Neural cell (in vitro differentiated cells): ENCODE data around the gene CRHR1. TPM values are rescaled to one million over a fixed set of nuclear protein-coding genes. Genes with fewer than 3 reads are reported as not detected.

Experiments used
- H2AFZ ChIP-seq: fragments of 200-600, 300-800 bp; sonication (generic), shearing (Covaris generic); 2 replicates; pipeline ENCODE4 v1.6.0; 2014; ENCODE audit warnings: low read depth, mild to moderate bottlenecking, antibody characterized with exemption, low read length, moderate library complexity
- H3F3A ChIP-seq: fragments of 200-600 bp; shearing (Covaris generic); 2 replicates; pipeline ENCODE4 v1.6.1; 2016; ENCODE audit warnings: mild to moderate bottlenecking, moderate library complexity, mixed read lengths, antibody characterized with exemption, low read length; ENCODE audit not compliant: insufficient read depth, poor library complexity, severe bottlenecking
- H3K27ac ChIP-seq: fragments of 200-600, 300-800 bp; sonication (generic), shearing (Covaris generic); 2 replicates; pipeline ENCODE4 v1.5.1; 2014; ENCODE audit warnings: mild to moderate bottlenecking, low read length, moderate library complexity
- H3K27me3 ChIP-seq: fragments of 300-800, 200-600 bp; sonication (generic), shearing (Covaris generic); 2 replicates; pipeline ENCODE4 v1.6.0; 2014; ENCODE audit warnings: mild to moderate bottlenecking, low read depth, low read length, moderate library complexity; ENCODE audit not compliant: insufficient read depth
- H3K36me3 ChIP-seq: fragments of 300-800, 200-600 bp; sonication (generic), shearing (Covaris generic); 2 replicates; pipeline ENCODE4 v1.5.1; 2014; ENCODE audit warnings: mild to moderate bottlenecking, antibody characterized with exemption, low read length, moderate library complexity; ENCODE audit not compliant: insufficient read depth
- H3K4me2 ChIP-seq: fragments of 300-800, 200-600 bp; sonication (generic), shearing (Covaris generic); 2 replicates; pipeline ENCODE4 v1.6.0; 2014; ENCODE audit warnings: mild to moderate bottlenecking, low read length
- H3K4me3 ChIP-seq: fragments of 300-800, 200-600 bp; sonication (generic), shearing (Covaris generic); 2 replicates; pipeline ENCODE4 v1.5.1; 2014; ENCODE audit warnings: mild to moderate bottlenecking, low read length, moderate library complexity
- H3K79me2 ChIP-seq: fragments of 200-600 bp; shearing (Covaris generic); replicated peaks from 2 replicates; pipeline ENCODE4 v1.6.0; 2014; ENCODE audit warnings: mild to moderate bottlenecking, low read length, moderate library complexity; ENCODE audit not compliant: insufficient read depth
- H3K9ac ChIP-seq: fragments of 300-800, 200-600 bp; sonication (generic), shearing (Covaris generic); 2 replicates; pipeline ENCODE4 v1.6.1; 2016; ENCODE audit warnings: mild to moderate bottlenecking, low read length, mixed read lengths
- H3K9me2 ChIP-seq: fragments of 200-600 bp; shearing (Covaris generic); 2 replicates; pipeline ENCODE4 v1.6.1; 2016; ENCODE audit warnings: mild to moderate bottlenecking, low read length, mixed read lengths; ENCODE audit not compliant: insufficient read depth
- H3K9me3 ChIP-seq: fragments of 200-600, 300-800 bp; sonication (generic), shearing (Covaris generic); 2 replicates; pipeline ENCODE4 v1.6.1; 2016; ENCODE audit warnings: mild to moderate bottlenecking, mixed run types, low read length, moderate library complexity, mixed read lengths
- H4K20me1 ChIP-seq: fragments of 200-600 bp; shearing (Covaris generic); 2 replicates; pipeline ENCODE4 v1.6.1; 2016; ENCODE audit warnings: mild to moderate bottlenecking, mixed run types; ENCODE audit not compliant: insufficient read depth
- EP300 ChIP-seq: fragments of 450-650 bp; conservative IDR thresholded peaks from 2 replicates; pipeline ENCODE4 v1.6.1; 2014; ENCODE audit warnings: antibody characterized with exemption, mild to moderate bottlenecking, moderate library complexity; ENCODE audit not compliant: poor library complexity, severe bottlenecking
- EZH2 ChIP-seq: fragments of 200-600, 300-800 bp; shearing (Covaris generic), sonication (generic); IDR thresholded peaks from 2 replicates; pipeline ENCODE4 v1.6.1; 2014; ENCODE audit warnings: antibody characterized with exemption, low read length, borderline replicate concordance, mild to moderate bottlenecking; ENCODE audit not compliant: insufficient read depth, poor library complexity, severe bottlenecking
- MXI1 ChIP-seq: fragments of 450-650 bp; conservative IDR thresholded peaks from 2 replicates; pipeline ENCODE4 v1.6.1; 2014; ENCODE audit warnings: antibody characterized with exemption, mild to moderate bottlenecking; ENCODE audit not compliant: poor library complexity, severe bottlenecking
- POLR2AphosphoS5 ChIP-seq: IDR thresholded peaks from 2 replicates; pipeline ENCODE4 v1.6.1; 2012
- RAD21 ChIP-seq: fragments of 450-650 bp; conservative IDR thresholded peaks from 2 replicates; pipeline ENCODE4 v1.6.1; 2014; ENCODE audit warnings: antibody characterized with exemption, mild to moderate bottlenecking, moderate library complexity
- SMC3 ChIP-seq: fragments of 450-650 bp; conservative IDR thresholded peaks from 2 replicates; pipeline ENCODE4 v1.6.1; 2014; ENCODE audit warnings: antibody characterized with exemption, mild to moderate bottlenecking, moderate library complexity; ENCODE audit not compliant: poor library complexity
- TAF1 ChIP-seq: IDR thresholded peaks from 2 replicates; pipeline ENCODE4 v1.6.1; 2012; ENCODE audit warnings: low read depth
- polyA plus RNA-seq: library from polyadenylated mRNA; depleted of rRNA; stranded (reverse); fragments of >200 nt; gene quantifications from 2 replicates; pipeline ENCODE4 v1.2.3, GENCODE V29; 2014
- TF ChIP-seq, protein P1 (sequence below): IDR thresholded peaks from 2 replicates; pipeline ENCODE4 v1.6.1; 2012; ENCODE audit warnings: borderline replicate concordance
- TF ChIP-seq, protein P2 (sequence below): fragments of 450-650 bp; IDR thresholded peaks from 2 replicates; pipeline ENCODE4 v1.5.1; 2014; ENCODE audit warnings: antibody characterized with exemption, mild to moderate bottlenecking, moderate library complexity; ENCODE audit not compliant: poor library complexity, severe bottlenecking

The CRHR1 gene
- polyA plus RNA-seq, 1 donor from 2014 or later = 4.5 TPM

GRCh38 chr17:45845376-45846185, 61.5 kb downstream of the CRHR1 start:
- TF ChIP-seq, protein P1, sequence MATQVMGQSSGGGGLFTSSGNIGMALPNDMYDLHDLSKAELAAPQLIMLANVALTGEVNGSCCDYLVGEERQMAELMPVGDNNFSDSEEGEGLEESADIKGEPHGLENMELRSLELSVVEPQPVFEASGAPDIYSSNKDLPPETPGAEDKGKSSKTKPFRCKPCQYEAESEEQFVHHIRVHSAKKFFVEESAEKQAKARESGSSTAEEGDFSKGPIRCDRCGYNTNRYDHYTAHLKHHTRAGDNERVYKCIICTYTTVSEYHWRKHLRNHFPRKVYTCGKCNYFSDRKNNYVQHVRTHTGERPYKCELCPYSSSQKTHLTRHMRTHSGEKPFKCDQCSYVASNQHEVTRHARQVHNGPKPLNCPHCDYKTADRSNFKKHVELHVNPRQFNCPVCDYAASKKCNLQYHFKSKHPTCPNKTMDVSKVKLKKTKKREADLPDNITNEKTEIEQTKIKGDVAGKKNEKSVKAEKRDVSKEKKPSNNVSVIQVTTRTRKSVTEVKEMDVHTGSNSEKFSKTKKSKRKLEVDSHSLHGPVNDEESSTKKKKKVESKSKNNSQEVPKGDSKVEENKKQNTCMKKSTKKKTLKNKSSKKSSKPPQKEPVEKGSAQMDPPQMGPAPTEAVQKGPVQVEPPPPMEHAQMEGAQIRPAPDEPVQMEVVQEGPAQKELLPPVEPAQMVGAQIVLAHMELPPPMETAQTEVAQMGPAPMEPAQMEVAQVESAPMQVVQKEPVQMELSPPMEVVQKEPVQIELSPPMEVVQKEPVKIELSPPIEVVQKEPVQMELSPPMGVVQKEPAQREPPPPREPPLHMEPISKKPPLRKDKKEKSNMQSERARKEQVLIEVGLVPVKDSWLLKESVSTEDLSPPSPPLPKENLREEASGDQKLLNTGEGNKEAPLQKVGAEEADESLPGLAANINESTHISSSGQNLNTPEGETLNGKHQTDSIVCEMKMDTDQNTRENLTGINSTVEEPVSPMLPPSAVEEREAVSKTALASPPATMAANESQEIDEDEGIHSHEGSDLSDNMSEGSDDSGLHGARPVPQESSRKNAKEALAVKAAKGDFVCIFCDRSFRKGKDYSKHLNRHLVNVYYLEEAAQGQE = no peak
- TF ChIP-seq MXI1 (no peak), SMC3 (no peak)
- TF ChIP-seq, protein P2, sequence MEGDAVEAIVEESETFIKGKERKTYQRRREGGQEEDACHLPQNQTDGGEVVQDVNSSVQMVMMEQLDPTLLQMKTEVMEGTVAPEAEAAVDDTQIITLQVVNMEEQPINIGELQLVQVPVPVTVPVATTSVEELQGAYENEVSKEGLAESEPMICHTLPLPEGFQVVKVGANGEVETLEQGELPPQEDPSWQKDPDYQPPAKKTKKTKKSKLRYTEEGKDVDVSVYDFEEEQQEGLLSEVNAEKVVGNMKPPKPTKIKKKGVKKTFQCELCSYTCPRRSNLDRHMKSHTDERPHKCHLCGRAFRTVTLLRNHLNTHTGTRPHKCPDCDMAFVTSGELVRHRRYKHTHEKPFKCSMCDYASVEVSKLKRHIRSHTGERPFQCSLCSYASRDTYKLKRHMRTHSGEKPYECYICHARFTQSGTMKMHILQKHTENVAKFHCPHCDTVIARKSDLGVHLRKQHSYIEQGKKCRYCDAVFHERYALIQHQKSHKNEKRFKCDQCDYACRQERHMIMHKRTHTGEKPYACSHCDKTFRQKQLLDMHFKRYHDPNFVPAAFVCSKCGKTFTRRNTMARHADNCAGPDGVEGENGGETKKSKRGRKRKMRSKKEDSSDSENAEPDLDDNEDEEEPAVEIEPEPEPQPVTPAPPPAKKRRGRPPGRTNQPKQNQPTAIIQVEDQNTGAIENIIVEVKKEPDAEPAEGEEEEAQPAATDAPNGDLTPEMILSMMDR = no peak
- Histone ChIP-seq H3K9me2 (no peaks in the 10 kb centered on the region), H3K27me3 (no peaks in the 10 kb centered on the region), H3F3A (no peaks in the 10 kb centered on the region), H3K36me3 (no peaks in the 10 kb centered on the region), H3K9ac (no peak overlapping the region), H3K4me2 (no peak overlapping the region), H4K20me1 (no peaks in the 10 kb centered on the region), H3K9me3 (no peaks in the 10 kb centered on the region), H3K79me2 (no peaks in the 10 kb centered on the region), H3K27ac (no peak overlapping the region), H3K4me3 (no peak overlapping the region), H2AFZ (no peak overlapping the region)

DNA sequence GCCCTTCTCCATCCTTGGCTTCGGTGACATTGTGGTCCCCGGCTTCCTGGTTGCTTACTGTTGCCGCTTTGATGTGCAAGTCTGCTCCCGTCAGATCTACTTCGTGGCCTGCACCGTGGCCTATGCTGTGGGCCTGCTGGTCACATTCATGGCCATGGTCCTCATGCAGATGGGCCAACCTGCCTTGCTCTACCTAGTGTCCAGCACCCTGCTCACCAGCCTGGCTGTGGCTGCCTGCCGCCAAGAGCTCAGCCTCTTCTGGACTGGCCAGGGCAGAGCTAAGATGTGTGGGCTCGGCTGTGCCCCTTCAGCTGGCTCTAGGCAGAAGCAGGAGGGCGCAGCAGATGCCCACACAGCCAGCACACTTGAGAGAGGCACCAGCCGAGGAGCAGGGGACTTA, 62.1 kb downstream of the CRHR1 start:
- no peak for TF ChIP-seq RAD21
- TF ChIP-seq, protein P1 = no peak
- TF ChIP-seq EZH2 = no peak
- TF ChIP-seq SMC3 = no peak
- TF ChIP-seq, protein P2 = no peak
- no peak for TF ChIP-seq TAF1
- no peak for TF ChIP-seq POLR2AphosphoS5
- no peak for TF ChIP-seq MXI1
- no peak for TF ChIP-seq EP300
- no peaks in the 10 kb centered on the region for H3K9me2 ChIP-seq
- no peaks in the 10 kb centered on the region for H4K20me1 ChIP-seq
- H3K79me2 ChIP-seq = no peaks in the 10 kb centered on the region
- H3K27ac ChIP-seq = no peak overlapping the region
- H3K36me3 ChIP-seq = no peaks in the 10 kb centered on the region
- H3K9me3 ChIP-seq = no peaks in the 10 kb centered on the region
- no peak overlapping the region for H3K4me2 ChIP-seq
- no peaks in the 10 kb centered on the region for H3F3A ChIP-seq
- H3K27me3 ChIP-seq = no peaks in the 10 kb centered on the region
- no peak overlapping the region for H3K4me3 ChIP-seq
- H3K9ac ChIP-seq = no peak overlapping the region
- no peak overlapping the region for H2AFZ ChIP-seq
